WTC11 (cell line): ENCODE data around the gene MACROD2. TPM values are rescaled to one million over a fixed set of nuclear protein-coding genes. Genes with fewer than 3 reads are reported as not detected.
A peak's percentile ranks its signal among the peaks of the same experiment; 100 is the strongest.

Experiments
- ATAC-seq: fragments of 200-7000 bp; cut with Tn5 transposase; 2 replicates; pipeline ENCODE4 v1.10.0; 2021; ENCODE audit warnings: mild to moderate bottlenecking, moderate library complexity
- CTCF ChIA-PET: fragments of 300-600 bp; sonication (Branson Sonifier 250); formaldehyde crosslinking; loops from one replicate; lab custom pipeline; 2021; ENCODE audit warnings: antibody characterized with exemption; lab: Charles Lee
- POLR2A ChIA-PET: fragments of 350-600 bp; sonication (Branson Sonifier 250); formaldehyde crosslinking; loops from one replicate; lab custom pipeline; 2021; ENCODE audit warnings: antibody characterized with exemption; lab: Charles Lee
- DNase-seq: peaks from one replicate; pipeline ENCODE4 v3.0.0; 2021; ENCODE audit warnings: low spot score
- H3K27ac Mint-ChIP-seq: 2 replicates; pipeline ENCODE4 v1.8.0; 2021; ENCODE audit warnings: mixed read lengths
- H3K27me3 Mint-ChIP-seq: 2 replicates; pipeline ENCODE4 v1.8.0; 2021; ENCODE audit warnings: low read depth, mild to moderate bottlenecking, moderate library complexity, mixed read lengths
- H3K36me3 Mint-ChIP-seq: 2 replicates; pipeline ENCODE4 v1.8.0; 2021; ENCODE audit warnings: mixed read lengths
- H3K4me1 Mint-ChIP-seq: 2 replicates; pipeline ENCODE4 v1.8.0; 2022; ENCODE audit warnings: mixed read lengths
- H3K4me3 Mint-ChIP-seq: 2 replicates; pipeline ENCODE4 v1.8.0; 2021; ENCODE audit warnings: mild to moderate bottlenecking, moderate library complexity, mixed read lengths
- H3K9me3 Mint-ChIP-seq: 2 replicates; pipeline ENCODE4 v1.8.0; 2021; ENCODE audit warnings: mixed read lengths
- CREB1 ChIP-seq: sonication (generic); formaldehyde crosslinking; IDR thresholded peaks from 2 replicates; pipeline ENCODE4 v1.8.0; 2023; ENCODE audit warnings: mild to moderate bottlenecking, missing genetic modification reagents
- GRHL2 ChIP-seq: fragments of 250-450 bp; sonication (Bioruptor Pico); IDR thresholded peaks from 2 replicates; pipeline ENCODE4 v1.8.0; 2022; ENCODE audit warnings: mild to moderate bottlenecking, moderate library complexity; ENCODE audit not compliant: insufficient replicate concordance, severe bottlenecking
- GTF2I ChIP-seq: fragments of 250-450 bp; sonication (Bioruptor Pico); conservative IDR thresholded peaks from 2 replicates; pipeline ENCODE4 v1.4.0; 2021; ENCODE audit warnings: mild to moderate bottlenecking
- JAZF1 ChIP-seq: fragments of 250-450 bp; sonication (Bioruptor Pico); IDR thresholded peaks from 2 replicates; pipeline ENCODE4 v1.9.0; 2021; ENCODE audit warnings: moderate library complexity, mild to moderate bottlenecking, inconsistent platforms
- KAT7 ChIP-seq: sonication (generic); formaldehyde crosslinking; IDR thresholded peaks from 2 replicates; pipeline ENCODE4 v1.8.1; 2023; ENCODE audit warnings: missing genetic modification reagents, mild to moderate bottlenecking, borderline replicate concordance
- NFE2L1 ChIP-seq: sonication (generic); formaldehyde crosslinking; IDR thresholded peaks from 2 replicates; pipeline ENCODE4 v1.8.1; 2023; ENCODE audit warnings: missing genetic modification reagents
- ZNF138 ChIP-seq: sonication (generic); formaldehyde crosslinking; conservative IDR thresholded peaks from 2 replicates; pipeline ENCODE4 v1.8.1; 2022; ENCODE audit warnings: mild to moderate bottlenecking, moderate library complexity, missing genetic modification reagents
- ZNF416 ChIP-seq: fragments of 250-450 bp; sonication (Bioruptor Pico); IDR thresholded peaks from 2 replicates; pipeline ENCODE4 v1.9.0; 2021; ENCODE audit warnings: mild to moderate bottlenecking, inconsistent platforms
- total RNA-seq: library from RNA; stranded (reverse); gene quantifications from 3 replicates; pipeline ENCODE4 v1.2.3, GENCODE V29; 2021
- TF ChIP-seq, protein P1 (sequence below): sonication (generic); formaldehyde crosslinking; conservative IDR thresholded peaks from 2 replicates; pipeline ENCODE4 v1.8.1; 2022; ENCODE audit warnings: mild to moderate bottlenecking, missing genetic modification reagents
- TF ChIP-seq, protein P2 (sequence below): fragments of 200-600 bp; IDR thresholded peaks from 2 replicates; pipeline ENCODE4 v1.8.0; 2022; ENCODE audit warnings: antibody characterized with exemption
- TF ChIP-seq, protein P3 (sequence below): sonication (generic); formaldehyde crosslinking; IDR thresholded peaks from 2 replicates; pipeline ENCODE4 v1.8.1; 2023; ENCODE audit warnings: mild to moderate bottlenecking, missing genetic modification reagents, borderline replicate concordance
- TF ChIP-seq, protein P4 (sequence below): sonication (generic); formaldehyde crosslinking; IDR thresholded peaks from 2 replicates; pipeline ENCODE4 v1.8.0; 2022; ENCODE audit warnings: mild to moderate bottlenecking, missing genetic modification reagents
- TF ChIP-seq, protein P5 (sequence below): sonication (generic); formaldehyde crosslinking; IDR thresholded peaks from 2 replicates; pipeline ENCODE4 v1.8.1; 2022; ENCODE audit warnings: mild to moderate bottlenecking, moderate library complexity, missing genetic modification reagents
- TF ChIP-seq, protein P6 (sequence below): sonication (generic); formaldehyde crosslinking; IDR thresholded peaks from 2 replicates; pipeline ENCODE4 v1.8.0; 2022; ENCODE audit warnings: mild to moderate bottlenecking, missing genetic modification reagents
- TF ChIP-seq, protein P7 (sequence below): fragments of 250-450 bp; sonication (Bioruptor Pico); IDR thresholded peaks from 2 replicates; pipeline ENCODE4 v1.8.0; 2021; ENCODE audit warnings: mild to moderate bottlenecking

The MACROD2 gene
- total RNA-seq, 1 experiment from 2014 or later, result 4.1 TPM

DNA sequence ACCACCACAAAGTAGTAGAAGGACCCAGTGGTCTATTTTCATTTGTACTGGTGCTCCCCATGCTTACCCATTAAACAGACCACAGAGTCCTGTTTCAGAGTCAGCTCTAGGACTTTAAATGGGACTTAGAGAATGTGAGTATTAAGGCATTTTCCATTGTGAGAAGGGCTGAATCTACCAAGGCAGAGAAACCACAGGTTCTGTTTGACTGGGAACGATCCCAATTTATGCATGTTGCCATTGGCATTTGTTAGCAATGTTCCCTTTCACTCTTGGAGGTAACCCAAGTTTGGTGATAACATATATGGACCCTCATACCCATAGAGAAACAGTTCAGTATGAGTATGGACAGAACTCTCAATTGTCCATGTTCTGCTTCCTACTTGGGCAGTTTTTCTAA is 1905.1 kb downstream of the MACROD2 start (continued):
- TF ChIP-seq CREB1 (CRISPR knock-in tag), result no peak
- TF ChIP-seq, protein P1, sequence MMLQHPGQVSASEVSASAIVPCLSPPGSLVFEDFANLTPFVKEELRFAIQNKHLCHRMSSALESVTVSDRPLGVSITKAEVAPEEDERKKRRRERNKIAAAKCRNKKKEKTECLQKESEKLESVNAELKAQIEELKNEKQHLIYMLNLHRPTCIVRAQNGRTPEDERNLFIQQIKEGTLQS, result no peak

DNA sequence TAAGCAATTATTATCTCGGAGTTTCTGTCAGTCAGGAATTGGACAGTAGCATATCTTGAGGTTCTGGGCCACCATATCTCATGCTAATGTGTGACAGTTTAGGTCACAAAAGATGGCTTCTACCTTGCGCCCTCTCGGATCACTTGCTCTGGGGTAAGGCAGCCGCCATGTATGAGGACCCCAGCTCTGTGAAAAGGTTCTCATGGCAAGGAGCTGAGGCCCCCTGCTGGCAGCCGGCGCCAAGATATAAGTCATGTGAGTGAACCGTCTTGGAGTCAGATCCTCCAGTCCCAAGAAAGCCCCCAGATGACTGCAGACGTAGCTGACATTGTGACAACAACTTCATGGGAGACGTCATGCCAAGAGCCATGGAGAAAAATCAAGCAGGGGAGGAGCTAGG is 1907.2 kb downstream of the MACROD2 start:
- ATAC-seq (peak; percentile 73), DNase-seq (peak; percentile 65)
- ChIA-PET CTCF (interaction anchor here (0.5 to 1.4 kb wide), 10 partner anchors 9 to 411 kb away, joined by 3 to 7 read pairs (median 4); no protein-coding TSS in a partner anchor), POLR2A (no interaction called here)
- Mint-ChIP-seq H3K9me3 (no peaks in the 10 kb centered on the region), H3K4me1 (no peaks in the 10 kb centered on the region; the same call in 1 of the 2 replicates), H3K36me3 (no peaks in the 10 kb centered on the region), H3K27ac (0 out of 2 replicates have a peak overlapping the region, but pooled peaks have one; percentile 51), H3K27me3 (no peaks in the 10 kb centered on the region), H3K4me3 (no peak overlapping the region)
- TF ChIP-seq, protein P2, sequence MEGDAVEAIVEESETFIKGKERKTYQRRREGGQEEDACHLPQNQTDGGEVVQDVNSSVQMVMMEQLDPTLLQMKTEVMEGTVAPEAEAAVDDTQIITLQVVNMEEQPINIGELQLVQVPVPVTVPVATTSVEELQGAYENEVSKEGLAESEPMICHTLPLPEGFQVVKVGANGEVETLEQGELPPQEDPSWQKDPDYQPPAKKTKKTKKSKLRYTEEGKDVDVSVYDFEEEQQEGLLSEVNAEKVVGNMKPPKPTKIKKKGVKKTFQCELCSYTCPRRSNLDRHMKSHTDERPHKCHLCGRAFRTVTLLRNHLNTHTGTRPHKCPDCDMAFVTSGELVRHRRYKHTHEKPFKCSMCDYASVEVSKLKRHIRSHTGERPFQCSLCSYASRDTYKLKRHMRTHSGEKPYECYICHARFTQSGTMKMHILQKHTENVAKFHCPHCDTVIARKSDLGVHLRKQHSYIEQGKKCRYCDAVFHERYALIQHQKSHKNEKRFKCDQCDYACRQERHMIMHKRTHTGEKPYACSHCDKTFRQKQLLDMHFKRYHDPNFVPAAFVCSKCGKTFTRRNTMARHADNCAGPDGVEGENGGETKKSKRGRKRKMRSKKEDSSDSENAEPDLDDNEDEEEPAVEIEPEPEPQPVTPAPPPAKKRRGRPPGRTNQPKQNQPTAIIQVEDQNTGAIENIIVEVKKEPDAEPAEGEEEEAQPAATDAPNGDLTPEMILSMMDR, result peak; percentile 34; the same call in 1 of the 2 replicates
- TF ChIP-seq GTF2I (no peak), ZNF416 (CRISPR knock-in tag) (no peak)
- TF ChIP-seq, protein P3, sequence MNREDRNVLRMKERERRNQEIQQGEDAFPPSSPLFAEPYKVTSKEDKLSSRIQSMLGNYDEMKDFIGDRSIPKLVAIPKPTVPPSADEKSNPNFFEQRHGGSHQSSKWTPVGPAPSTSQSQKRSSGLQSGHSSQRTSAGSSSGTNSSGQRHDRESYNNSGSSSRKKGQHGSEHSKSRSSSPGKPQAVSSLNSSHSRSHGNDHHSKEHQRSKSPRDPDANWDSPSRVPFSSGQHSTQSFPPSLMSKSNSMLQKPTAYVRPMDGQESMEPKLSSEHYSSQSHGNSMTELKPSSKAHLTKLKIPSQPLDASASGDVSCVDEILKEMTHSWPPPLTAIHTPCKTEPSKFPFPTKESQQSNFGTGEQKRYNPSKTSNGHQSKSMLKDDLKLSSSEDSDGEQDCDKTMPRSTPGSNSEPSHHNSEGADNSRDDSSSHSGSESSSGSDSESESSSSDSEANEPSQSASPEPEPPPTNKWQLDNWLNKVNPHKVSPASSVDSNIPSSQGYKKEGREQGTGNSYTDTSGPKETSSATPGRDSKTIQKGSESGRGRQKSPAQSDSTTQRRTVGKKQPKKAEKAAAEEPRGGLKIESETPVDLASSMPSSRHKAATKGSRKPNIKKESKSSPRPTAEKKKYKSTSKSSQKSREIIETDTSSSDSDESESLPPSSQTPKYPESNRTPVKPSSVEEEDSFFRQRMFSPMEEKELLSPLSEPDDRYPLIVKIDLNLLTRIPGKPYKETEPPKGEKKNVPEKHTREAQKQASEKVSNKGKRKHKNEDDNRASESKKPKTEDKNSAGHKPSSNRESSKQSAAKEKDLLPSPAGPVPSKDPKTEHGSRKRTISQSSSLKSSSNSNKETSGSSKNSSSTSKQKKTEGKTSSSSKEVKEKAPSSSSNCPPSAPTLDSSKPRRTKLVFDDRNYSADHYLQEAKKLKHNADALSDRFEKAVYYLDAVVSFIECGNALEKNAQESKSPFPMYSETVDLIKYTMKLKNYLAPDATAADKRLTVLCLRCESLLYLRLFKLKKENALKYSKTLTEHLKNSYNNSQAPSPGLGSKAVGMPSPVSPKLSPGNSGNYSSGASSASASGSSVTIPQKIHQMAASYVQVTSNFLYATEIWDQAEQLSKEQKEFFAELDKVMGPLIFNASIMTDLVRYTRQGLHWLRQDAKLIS (CRISPR knock-in tag), result no peak

DNA sequence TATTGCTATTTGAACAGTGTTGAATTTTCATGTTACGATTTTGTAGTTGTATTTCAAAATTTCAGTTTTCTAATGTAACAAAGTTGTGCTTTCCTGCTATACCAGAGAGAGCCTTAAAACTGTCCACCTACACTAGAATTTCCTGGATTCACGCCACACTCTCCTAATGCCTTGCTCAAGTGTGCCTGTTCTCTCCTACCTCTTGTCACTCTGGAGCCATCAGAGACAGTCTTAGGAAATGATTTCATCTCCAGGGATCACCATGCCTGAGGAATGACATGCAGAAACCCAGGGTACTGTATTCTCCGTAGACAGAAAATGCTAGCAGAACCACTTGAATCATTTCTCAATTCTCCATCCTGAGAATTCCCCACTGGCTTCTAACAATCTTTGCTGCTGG is 1910.3 kb downstream of the MACROD2 start:
- Mint-ChIP-seq H3K9me3 (peaks cover 4% of the 10 kb centered on the region; the same call in 1 of the 2 replicates), H3K27ac (no peak overlapping the region), H3K27me3 (no peaks in the 10 kb centered on the region), H3K4me3 (no peak overlapping the region), H3K4me1 (no peaks in the 10 kb centered on the region; the same call in 1 of the 2 replicates), H3K36me3 (no peaks in the 10 kb centered on the region)
- ChIA-PET CTCF (no interaction called here), POLR2A (no interaction called here)
- DNase-seq, result no peak
- TF ChIP-seq, protein P4, sequence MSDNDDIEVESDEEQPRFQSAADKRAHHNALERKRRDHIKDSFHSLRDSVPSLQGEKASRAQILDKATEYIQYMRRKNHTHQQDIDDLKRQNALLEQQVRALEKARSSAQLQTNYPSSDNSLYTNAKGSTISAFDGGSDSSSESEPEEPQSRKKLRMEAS (CRISPR knock-in tag), result no peak
- TF ChIP-seq, protein P5, sequence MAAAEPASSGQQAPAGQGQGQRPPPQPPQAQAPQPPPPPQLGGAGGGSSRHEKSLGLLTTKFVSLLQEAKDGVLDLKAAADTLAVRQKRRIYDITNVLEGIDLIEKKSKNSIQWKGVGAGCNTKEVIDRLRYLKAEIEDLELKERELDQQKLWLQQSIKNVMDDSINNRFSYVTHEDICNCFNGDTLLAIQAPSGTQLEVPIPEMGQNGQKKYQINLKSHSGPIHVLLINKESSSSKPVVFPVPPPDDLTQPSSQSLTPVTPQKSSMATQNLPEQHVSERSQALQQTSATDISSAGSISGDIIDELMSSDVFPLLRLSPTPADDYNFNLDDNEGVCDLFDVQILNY (CRISPR knock-in tag), result no peak
- TF ChIP-seq, protein P2, result no peak
- TF ChIP-seq CREB1 (CRISPR knock-in tag) (no peak), GRHL2 (no peak)
- ATAC-seq, result no peak

DNA sequence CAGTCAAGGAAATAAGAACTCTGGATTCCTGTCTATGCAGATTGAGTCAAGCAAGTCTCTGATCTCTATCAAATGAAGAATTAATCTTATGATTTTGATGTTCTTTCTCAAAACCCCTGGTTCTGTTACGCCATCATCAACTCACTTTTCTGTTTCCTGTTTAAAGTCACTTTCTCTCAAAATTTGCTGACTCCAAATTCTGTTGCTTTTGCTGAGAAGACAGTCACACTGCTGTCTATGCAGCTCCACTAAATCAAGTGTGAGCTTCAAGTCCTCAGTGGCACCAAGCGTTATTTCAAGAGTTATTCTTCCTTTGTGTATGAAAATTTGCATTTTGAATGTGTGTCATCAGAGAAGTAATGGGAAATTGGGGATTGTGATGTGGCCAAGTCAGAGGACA is 1914.7 kb downstream of the MACROD2 start:
- CTCF ChIA-PET, result no interaction called here
- POLR2A ChIA-PET, result interaction anchor here (0.7 kb wide), 1 partner anchor 1162 kb away, joined by 7 read pairs; no protein-coding TSS in a partner anchor
- Mint-ChIP-seq H3K9me3 (peaks cover 6% of the 10 kb centered on the region), H3K27me3 (no peaks in the 10 kb centered on the region), H3K4me3 (no peak overlapping the region), H3K27ac (no peak overlapping the region), H3K36me3 (no peaks in the 10 kb centered on the region), H3K4me1 (peaks cover 5% of the 10 kb centered on the region)
- ATAC-seq (no peak), DNase-seq (no peak)
- TF ChIP-seq NFE2L1, result no peak
- no peak for TF ChIP-seq ZNF138 (CRISPR knock-in tag)
- no peak for TF ChIP-seq JAZF1 (CRISPR knock-in tag)
- TF ChIP-seq, protein P6, sequence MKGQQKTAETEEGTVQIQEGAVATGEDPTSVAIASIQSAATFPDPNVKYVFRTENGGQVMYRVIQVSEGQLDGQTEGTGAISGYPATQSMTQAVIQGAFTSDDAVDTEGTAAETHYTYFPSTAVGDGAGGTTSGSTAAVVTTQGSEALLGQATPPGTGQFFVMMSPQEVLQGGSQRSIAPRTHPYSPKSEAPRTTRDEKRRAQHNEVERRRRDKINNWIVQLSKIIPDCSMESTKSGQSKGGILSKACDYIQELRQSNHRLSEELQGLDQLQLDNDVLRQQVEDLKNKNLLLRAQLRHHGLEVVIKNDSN (CRISPR knock-in tag), result no peak
- TF ChIP-seq KAT7 (CRISPR knock-in tag), result no peak
- no peak for TF ChIP-seq CREB1 (CRISPR knock-in tag)
- TF ChIP-seq, protein P7, sequence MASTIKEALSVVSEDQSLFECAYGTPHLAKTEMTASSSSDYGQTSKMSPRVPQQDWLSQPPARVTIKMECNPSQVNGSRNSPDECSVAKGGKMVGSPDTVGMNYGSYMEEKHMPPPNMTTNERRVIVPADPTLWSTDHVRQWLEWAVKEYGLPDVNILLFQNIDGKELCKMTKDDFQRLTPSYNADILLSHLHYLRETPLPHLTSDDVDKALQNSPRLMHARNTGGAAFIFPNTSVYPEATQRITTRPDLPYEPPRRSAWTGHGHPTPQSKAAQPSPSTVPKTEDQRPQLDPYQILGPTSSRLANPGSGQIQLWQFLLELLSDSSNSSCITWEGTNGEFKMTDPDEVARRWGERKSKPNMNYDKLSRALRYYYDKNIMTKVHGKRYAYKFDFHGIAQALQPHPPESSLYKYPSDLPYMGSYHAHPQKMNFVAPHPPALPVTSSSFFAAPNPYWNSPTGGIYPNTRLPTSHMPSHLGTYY (CRISPR knock-in tag), result no peak
